Measurements from ENCODE around the gene MS4A1.

The MS4A1 gene

GRCh38 chr11:60485987-60486386, 30.3 kb downstream of the MS4A1 start:
- DNase-seq (ENCODE audit: low read depth) = peak; percentile 32
- no peak overlapping the region for H3K4me3 ChIP-seq (ENCODE audit: low read depth, low read length)
- TF ChIP-seq MAX (IDR thresholded peaks at IDR 0.05; ENCODE audit: low read depth, low read length) (no peak), POLR2A (IDR thresholded peaks at IDR 0.05; ENCODE audit: extremely low read depth, insufficient read length) (no peak), CTCF (IDR thresholded peaks at IDR 0.05; ENCODE audit: low read depth, low read length) (peak; percentile 9), MYC (IDR thresholded peaks at IDR 0.05; ENCODE audit: low read depth, low read length) (no peak)

GRCh38 chr11:60492488-60493009, 36.9 kb downstream of the MS4A1 start, which contains the start of gene MS4A12:
Gene MS4A12 (plus strand): TSS chr11:60492778. CDS start chr11:60497319, 4,541 bp downstream.
- H3K4me3 ChIP-seq (ENCODE audit: low read depth, low read length) = no peak within 1 kb of the TSS
- TF ChIP-seq CTCF (IDR thresholded peaks at IDR 0.05; ENCODE audit: low read depth, low read length) = no peak
- no peak for DNase-seq (ENCODE audit: low read depth)

GRCh38 chr11:60493454-60493853, 37.8 kb downstream of the MS4A1 start:
- no peak overlapping the region for H3K4me3 ChIP-seq (ENCODE audit: low read depth, low read length)
- no peak for DNase-seq (ENCODE audit: low read depth)
- TF ChIP-seq MYC (IDR thresholded peaks at IDR 0.05; ENCODE audit: low read depth, low read length) = no peak
- no peak for TF ChIP-seq POLR2A (IDR thresholded peaks at IDR 0.05; ENCODE audit: extremely low read depth, insufficient read length)
- TF ChIP-seq CTCF (IDR thresholded peaks at IDR 0.05; ENCODE audit: low read depth, low read length) = no peak
- no peak for TF ChIP-seq MAX (IDR thresholded peaks at IDR 0.05; ENCODE audit: low read depth, low read length)

- TF ChIP-seq CTCF (IDR thresholded peaks at IDR 0.05; ENCODE audit: low read depth, low read length) (no peak), MAX (IDR thresholded peaks at IDR 0.05; ENCODE audit: low read depth, low read length) (no peak), POLR2A (IDR thresholded peaks at IDR 0.05; ENCODE audit: extremely low read depth, insufficient read length) (no peak), MYC (IDR thresholded peaks at IDR 0.05; ENCODE audit: low read depth, low read length) (no peak)
- H3K4me3 ChIP-seq (ENCODE audit: low read depth, low read length) = no peak overlapping the region
- DNase-seq (ENCODE audit: low read depth) = no peak
Observed at GRCh38 chr11:60498399-60498798, 42.8 kb downstream of the MS4A1 start.

GRCh38 chr11:60498853-60499252, 43.2 kb downstream of the MS4A1 start:
- no peak overlapping the region for H3K4me3 ChIP-seq (ENCODE audit: low read depth, low read length)
- TF ChIP-seq POLR2A (IDR thresholded peaks at IDR 0.05; ENCODE audit: extremely low read depth, insufficient read length) (no peak), CTCF (IDR thresholded peaks at IDR 0.05; ENCODE audit: low read depth, low read length) (no peak), MYC (IDR thresholded peaks at IDR 0.05; ENCODE audit: low read depth, low read length) (no peak), MAX (IDR thresholded peaks at IDR 0.05; ENCODE audit: low read depth, low read length) (no peak)
- no peak for DNase-seq (ENCODE audit: low read depth)

Measured in NB4 (cell line).